ENCODE results near the gene SLC16A11.
A peak's percentile ranks its signal among the peaks of the same experiment; 100 is the strongest.

Gene SLC16A11

GRCh38 chr17:7014261-7014994 lies 29.5 kb downstream of the SLC16A11 start:
- DNase-seq (ENCODE audit: insufficient read length) (peak; percentile 94), FAIRE-seq (peak; percentile 97)
- TF ChIP-seq POLR2A (IDR thresholded peaks at IDR 0.05; ENCODE audit: low read depth, low read length) (peak; percentile 93), TAF1 (IDR thresholded peaks at IDR 0.05; ENCODE audit: borderline replicate concordance, low read depth, low read length) (peak; percentile 95), POLR2AphosphoS5 (IDR thresholded peaks at IDR 0.05; ENCODE audit: low read depth, low read length) (peak; percentile 95)

- no peak for TF ChIP-seq TAF1 (IDR thresholded peaks at IDR 0.05; ENCODE audit: borderline replicate concordance, low read depth, low read length)
- TF ChIP-seq POLR2AphosphoS5 (IDR thresholded peaks at IDR 0.05; ENCODE audit: low read depth, low read length) = no peak
- no peak for TF ChIP-seq POLR2A (IDR thresholded peaks at IDR 0.05; ENCODE audit: low read depth, low read length)
- no peak for DNase-seq (ENCODE audit: insufficient read length)
Measured at GRCh38 chr17:7011942-7012254, 32.0 kb downstream of the SLC16A11 start.

GRCh38 chr17:7011415-7011814 lies 32.5 kb downstream of the SLC16A11 start:
- FAIRE-seq (no peak), DNase-seq (ENCODE audit: insufficient read length) (no peak)
- TF ChIP-seq POLR2A (IDR thresholded peaks at IDR 0.05; ENCODE audit: low read depth, low read length) (no peak), POLR2AphosphoS5 (IDR thresholded peaks at IDR 0.05; ENCODE audit: low read depth, low read length) (no peak), TAF1 (IDR thresholded peaks at IDR 0.05; ENCODE audit: borderline replicate concordance, low read depth, low read length) (no peak)

More at GRCh38 chr17:7011942-7012254, 32.0 kb downstream of the SLC16A11 start:
- FAIRE-seq = no peak

- DNase-seq (ENCODE audit: insufficient read length) = no peak
- FAIRE-seq = no peak
- TF ChIP-seq POLR2AphosphoS5 (IDR thresholded peaks at IDR 0.05; ENCODE audit: low read depth, low read length) (no peak), POLR2A (IDR thresholded peaks at IDR 0.05; ENCODE audit: low read depth, low read length) (no peak), TAF1 (IDR thresholded peaks at IDR 0.05; ENCODE audit: borderline replicate concordance, low read depth, low read length) (no peak)
Measured at GRCh38 chr17:7010523-7010922, 33.4 kb downstream of the SLC16A11 start.

GRCh38 chr17:7007143-7007542 lies 36.7 kb downstream of the SLC16A11 start:
- DNase-seq (ENCODE audit: insufficient read length) = no peak
- no peak for FAIRE-seq
- TF ChIP-seq POLR2A (IDR thresholded peaks at IDR 0.05; ENCODE audit: low read depth, low read length) (no peak), TAF1 (IDR thresholded peaks at IDR 0.05; ENCODE audit: borderline replicate concordance, low read depth, low read length) (no peak), POLR2AphosphoS5 (IDR thresholded peaks at IDR 0.05; ENCODE audit: low read depth, low read length) (no peak)

- DNase-seq (ENCODE audit: insufficient read length) (no peak), FAIRE-seq (no peak)
- no peak for TF ChIP-seq POLR2AphosphoS5 (IDR thresholded peaks at IDR 0.05; ENCODE audit: low read depth, low read length)
- no peak for TF ChIP-seq POLR2A (IDR thresholded peaks at IDR 0.05; ENCODE audit: low read depth, low read length)
- TF ChIP-seq TAF1 (IDR thresholded peaks at IDR 0.05; ENCODE audit: borderline replicate concordance, low read depth, low read length) = no peak
Measured at GRCh38 chr17:7005716-7006115, 38.2 kb downstream of the SLC16A11 start.

GRCh38 chr17:7004398-7005253 lies 39.3 kb downstream of the SLC16A11 start:
- DNase-seq (ENCODE audit: insufficient read length) (no peak), FAIRE-seq (peak; percentile 94)
- no peak for TF ChIP-seq POLR2A (IDR thresholded peaks at IDR 0.05; ENCODE audit: low read depth, low read length)
- no peak for TF ChIP-seq POLR2AphosphoS5 (IDR thresholded peaks at IDR 0.05; ENCODE audit: low read depth, low read length)
- TF ChIP-seq TAF1 (IDR thresholded peaks at IDR 0.05; ENCODE audit: borderline replicate concordance, low read depth, low read length) = no peak

- DNase-seq (ENCODE audit: insufficient read length) (no peak), FAIRE-seq (no peak)
- TF ChIP-seq POLR2AphosphoS5 (IDR thresholded peaks at IDR 0.05; ENCODE audit: low read depth, low read length) (no peak), TAF1 (IDR thresholded peaks at IDR 0.05; ENCODE audit: borderline replicate concordance, low read depth, low read length) (no peak), POLR2A (IDR thresholded peaks at IDR 0.05; ENCODE audit: low read depth, low read length) (no peak)
Measured at GRCh38 chr17:7003745-7004144, 40.1 kb downstream of the SLC16A11 start.

- TF ChIP-seq POLR2A (IDR thresholded peaks at IDR 0.05; ENCODE audit: low read depth, low read length) (no peak), POLR2AphosphoS5 (IDR thresholded peaks at IDR 0.05; ENCODE audit: low read depth, low read length) (no peak)
- no peak for FAIRE-seq
- no peak for DNase-seq (ENCODE audit: insufficient read length)
Measured at GRCh38 chr17:7002288-7003047, 41.4 kb downstream of the SLC16A11 start.

GRCh38 chr17:7001318-7001961 lies 42.5 kb downstream of the SLC16A11 start:
- TF ChIP-seq TAF1 (IDR thresholded peaks at IDR 0.05; ENCODE audit: borderline replicate concordance, low read depth, low read length) (no peak), POLR2AphosphoS5 (IDR thresholded peaks at IDR 0.05; ENCODE audit: low read depth, low read length) (no peak), POLR2A (IDR thresholded peaks at IDR 0.05; ENCODE audit: low read depth, low read length) (no peak)
- DNase-seq (ENCODE audit: insufficient read length) (no peak), FAIRE-seq (no peak)
